ENCODE results near the gene C3orf70.
A peak's percentile ranks its signal among the peaks of the same experiment; 100 is the strongest.

C3orf70 gene

DNA sequence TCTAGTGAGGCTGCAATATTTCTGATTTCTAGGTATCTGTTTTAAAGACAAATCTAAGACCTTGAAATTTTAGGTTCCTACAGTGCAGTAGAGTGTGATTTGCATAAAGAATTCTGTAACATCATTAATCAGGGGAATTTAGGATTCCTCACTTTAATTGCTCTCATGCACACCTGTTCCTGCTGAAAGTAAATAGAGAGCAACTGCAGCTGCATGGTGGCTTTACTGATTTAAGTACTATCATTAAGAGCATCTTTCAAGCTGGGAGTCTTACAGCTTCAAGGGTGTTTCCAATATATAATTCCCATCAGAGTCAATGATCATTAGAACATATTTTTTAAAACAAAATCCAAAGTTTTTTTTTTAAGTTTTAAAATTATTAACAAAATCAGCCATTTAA is 36.0 kb upstream of the C3orf70 start:
- ChIA-PET CTCF (no interaction called here), POLR2A (ENCODE audit: low non-redundant PET) (no interaction called here)
- TF ChIP-seq, protein P1, sequence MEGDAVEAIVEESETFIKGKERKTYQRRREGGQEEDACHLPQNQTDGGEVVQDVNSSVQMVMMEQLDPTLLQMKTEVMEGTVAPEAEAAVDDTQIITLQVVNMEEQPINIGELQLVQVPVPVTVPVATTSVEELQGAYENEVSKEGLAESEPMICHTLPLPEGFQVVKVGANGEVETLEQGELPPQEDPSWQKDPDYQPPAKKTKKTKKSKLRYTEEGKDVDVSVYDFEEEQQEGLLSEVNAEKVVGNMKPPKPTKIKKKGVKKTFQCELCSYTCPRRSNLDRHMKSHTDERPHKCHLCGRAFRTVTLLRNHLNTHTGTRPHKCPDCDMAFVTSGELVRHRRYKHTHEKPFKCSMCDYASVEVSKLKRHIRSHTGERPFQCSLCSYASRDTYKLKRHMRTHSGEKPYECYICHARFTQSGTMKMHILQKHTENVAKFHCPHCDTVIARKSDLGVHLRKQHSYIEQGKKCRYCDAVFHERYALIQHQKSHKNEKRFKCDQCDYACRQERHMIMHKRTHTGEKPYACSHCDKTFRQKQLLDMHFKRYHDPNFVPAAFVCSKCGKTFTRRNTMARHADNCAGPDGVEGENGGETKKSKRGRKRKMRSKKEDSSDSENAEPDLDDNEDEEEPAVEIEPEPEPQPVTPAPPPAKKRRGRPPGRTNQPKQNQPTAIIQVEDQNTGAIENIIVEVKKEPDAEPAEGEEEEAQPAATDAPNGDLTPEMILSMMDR (conservative IDR thresholded peaks at IDR 0.05; ENCODE audit: low read depth), result no peak
- no peak for DNase-seq (ENCODE audit: low spot score)
- H3K27ac ChIP-seq, result no peak overlapping the region

DNA sequence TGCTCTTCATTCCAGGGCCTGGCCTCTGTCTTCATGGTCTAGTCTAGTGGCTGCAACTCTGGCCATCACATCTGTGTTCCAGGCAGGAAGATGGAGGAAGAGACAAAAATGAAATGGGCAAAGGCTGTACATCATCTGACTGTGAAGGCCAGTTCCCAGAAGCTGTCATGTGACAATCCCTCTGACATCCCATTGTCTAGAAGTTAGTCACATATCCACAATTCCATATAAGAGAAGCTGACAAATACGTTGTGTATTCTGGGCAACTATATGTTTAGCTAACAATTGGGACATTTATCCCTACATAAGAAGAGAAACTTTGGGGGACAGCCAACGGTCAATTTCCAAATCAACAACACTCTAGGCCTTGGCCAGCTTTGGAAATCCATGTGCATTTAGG is 34.5 kb upstream of the C3orf70 start:
- ChIA-PET CTCF (interaction anchor here (0.8 kb wide), 1 partner anchor 14 kb away, joined by 6 read pairs; no protein-coding TSS in a partner anchor), POLR2A (ENCODE audit: low non-redundant PET) (no interaction called here)
- TF ChIP-seq, protein P1 (conservative IDR thresholded peaks at IDR 0.05; ENCODE audit: low read depth), result no peak
- no peak for DNase-seq (ENCODE audit: low spot score)
- no peak overlapping the region for H3K27ac ChIP-seq

DNA sequence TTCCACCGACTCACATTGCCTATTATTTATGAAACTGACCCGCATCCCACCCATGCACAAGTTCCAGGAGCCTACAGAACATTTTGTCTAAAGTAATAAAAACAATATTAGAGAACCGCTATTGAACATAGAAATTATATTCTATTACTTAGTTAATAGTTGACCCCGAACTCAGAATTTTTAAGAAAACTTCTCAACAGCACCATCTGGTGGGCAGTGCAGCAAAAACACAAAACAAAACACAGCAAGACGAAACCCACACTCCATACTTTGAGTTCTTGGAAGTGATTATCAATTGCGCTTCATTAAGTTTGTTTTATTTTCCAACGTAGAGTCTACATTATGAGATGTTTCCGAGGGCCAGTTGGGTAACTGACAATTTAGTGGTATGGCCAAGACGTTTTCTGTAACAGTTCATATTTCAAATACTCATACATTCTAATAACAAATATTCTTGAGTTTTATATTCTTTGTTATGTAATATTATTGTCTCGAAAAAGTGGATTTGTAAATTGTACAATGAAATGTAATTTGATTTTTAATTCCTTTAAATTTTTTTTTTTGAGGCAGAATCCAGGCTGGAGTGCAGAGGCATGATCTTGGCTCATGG is 24.0 kb upstream of the C3orf70 start:
- no peak overlapping the region for H3K27ac ChIP-seq
- DNase-seq (ENCODE audit: low spot score), result peak; percentile 38
- ChIA-PET CTCF (interaction anchor here (0.6 to 0.7 kb wide), 4 partner anchors 20 to 302 kb away, joined by 3 to 4 read pairs (median 3); no protein-coding TSS in a partner anchor), POLR2A (ENCODE audit: low non-redundant PET) (no interaction called here)
- TF ChIP-seq, protein P1 (conservative IDR thresholded peaks at IDR 0.05; ENCODE audit: low read depth), result peak; percentile 71

DNA sequence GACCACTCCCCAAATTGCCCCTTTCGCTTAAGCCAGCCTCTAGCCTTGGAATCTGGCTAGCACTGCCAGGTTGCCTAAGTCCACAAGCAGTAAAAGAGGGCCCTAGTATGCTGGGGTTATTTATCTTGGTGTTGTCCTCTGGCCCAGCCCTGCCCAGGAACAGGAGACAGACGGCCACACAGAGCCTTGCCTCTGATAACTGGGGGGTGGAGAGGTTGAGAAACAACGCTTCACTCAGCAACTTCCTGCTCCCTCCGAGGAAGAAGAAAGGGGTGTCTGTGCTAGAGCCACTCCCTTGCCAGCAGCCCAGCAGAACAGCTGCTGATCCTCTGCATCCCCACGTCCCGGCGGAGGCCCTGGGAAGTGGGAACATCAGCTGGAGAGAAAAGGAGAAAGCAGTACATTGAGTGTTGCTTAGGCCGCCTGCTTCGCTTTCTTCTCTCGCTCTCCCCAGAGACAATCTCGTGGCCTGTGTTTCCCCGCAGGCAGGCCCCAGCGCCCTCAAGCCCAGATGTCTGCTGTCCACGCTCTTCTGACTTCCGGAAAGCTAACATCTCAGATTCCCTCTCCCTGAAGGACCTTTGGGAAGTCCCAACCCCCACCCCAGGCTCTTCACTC is 22.6 kb upstream of the C3orf70 start:
- TF ChIP-seq, protein P1 (conservative IDR thresholded peaks at IDR 0.05; ENCODE audit: low read depth), result no peak
- H3K27ac ChIP-seq, result no peak overlapping the region
- POLR2A ChIA-PET (ENCODE audit: low non-redundant PET), result no interaction called here
- CTCF ChIA-PET, result interaction anchor here (0.5 kb wide), 2 partner anchors 75 to 80 kb away, joined by 3 to 4 read pairs; no protein-coding TSS in a partner anchor
- no peak for DNase-seq (ENCODE audit: low spot score)

DNA sequence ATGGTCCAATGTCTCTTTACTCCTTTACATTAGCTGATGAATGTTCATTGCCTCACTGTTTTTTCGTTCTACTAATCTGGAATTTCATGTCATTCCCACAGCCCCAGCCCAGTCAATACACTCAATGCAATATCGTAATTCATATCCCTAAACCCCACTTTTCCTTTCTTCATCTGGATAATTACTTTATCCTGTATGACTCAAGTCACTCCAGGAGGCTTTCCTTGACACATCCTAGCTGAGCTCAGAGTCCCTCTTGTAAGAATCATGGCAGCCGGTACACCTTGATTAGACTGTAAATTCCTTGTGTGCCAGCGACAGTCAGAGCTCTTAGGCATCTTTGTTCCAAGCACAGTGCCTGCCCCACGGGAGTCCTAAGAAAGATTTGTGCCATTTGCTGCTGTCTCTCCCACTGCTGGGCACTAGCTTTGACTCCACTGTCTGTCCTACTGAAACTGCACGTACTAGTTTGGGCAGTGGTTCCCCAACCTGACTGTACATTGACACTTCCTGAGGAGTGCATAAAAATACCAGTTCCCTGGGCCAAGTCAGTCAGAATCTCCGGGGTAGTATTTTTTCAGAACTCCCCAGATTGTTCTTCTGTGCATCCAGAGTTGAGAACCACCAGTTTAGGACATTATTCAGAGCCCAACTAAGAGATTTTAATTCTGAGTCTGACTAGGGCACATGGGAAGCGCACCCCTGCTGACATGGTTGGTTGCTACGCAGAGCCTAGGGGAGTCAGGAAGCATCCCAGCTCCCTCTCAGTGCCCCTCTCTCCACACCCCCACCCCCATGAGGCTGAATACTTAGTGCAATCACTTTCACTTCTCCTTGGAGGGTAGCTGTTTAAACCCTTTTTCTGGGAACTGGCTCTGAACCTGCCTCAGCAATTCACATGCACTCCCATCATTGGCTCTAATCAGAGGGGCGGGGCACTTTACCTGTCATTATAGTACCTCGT is 19.5 kb upstream of the C3orf70 start:
- no peak for DNase-seq (ENCODE audit: low spot score)
- H3K27ac ChIP-seq, result no peak overlapping the region
- POLR2A ChIA-PET (ENCODE audit: low non-redundant PET), result no interaction called here

More for the DNA sequence above, 19.5 kb upstream of the C3orf70 start:
- CTCF ChIA-PET, result interaction anchor here (0.6 kb wide), 1 partner anchor 15 kb away, joined by 6 read pairs; no protein-coding TSS in a partner anchor
- TF ChIP-seq, protein P1 (conservative IDR thresholded peaks at IDR 0.05; ENCODE audit: low read depth), result no peak
